ENCODE data around the gene CCDC183.

DNA sequence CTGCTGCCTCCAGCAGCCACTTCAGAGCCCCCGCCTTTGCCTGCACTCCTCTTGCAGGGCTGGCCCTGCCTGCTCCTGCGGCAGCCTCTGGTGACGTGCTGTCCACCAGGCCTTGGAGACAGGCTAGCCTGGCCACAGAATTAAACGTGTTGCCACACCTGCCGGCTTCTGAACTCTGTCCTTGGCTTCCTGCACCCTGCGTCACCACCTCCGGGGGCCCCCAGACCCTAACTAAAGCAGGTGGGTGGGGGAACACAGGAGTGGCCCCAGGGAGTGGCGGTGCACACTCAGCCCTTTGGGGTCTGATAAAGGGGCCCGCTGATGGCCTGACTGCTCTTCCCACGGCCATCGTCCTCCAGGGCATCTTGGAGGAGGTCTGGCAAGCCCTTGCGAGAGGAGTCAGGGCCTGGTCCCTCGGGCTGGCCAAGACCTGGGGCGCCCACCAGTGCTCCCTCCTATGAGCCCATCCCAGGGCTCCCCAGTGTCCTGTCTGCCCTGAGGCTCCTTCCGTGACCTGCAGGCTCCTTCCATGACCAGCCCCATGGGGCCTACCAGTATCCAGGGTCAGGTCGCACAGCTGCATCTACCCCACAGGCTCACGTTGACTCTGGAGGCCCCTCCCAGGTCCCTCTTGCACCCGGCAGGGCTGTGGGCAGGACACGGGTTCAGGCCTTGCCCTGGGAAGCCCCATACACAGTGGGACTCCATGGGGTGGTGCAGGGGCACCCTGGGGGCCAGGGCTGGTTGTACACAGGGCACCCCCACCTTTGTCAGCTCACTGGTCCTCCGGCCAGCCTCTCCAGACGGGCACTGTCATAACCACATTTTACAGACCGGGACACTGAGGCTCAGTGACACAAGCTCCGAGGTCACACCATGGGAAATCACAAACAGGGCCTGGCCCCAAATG lies 55.0 kb downstream of the CCDC183 start:
- TF ChIP-seq, protein P1, sequence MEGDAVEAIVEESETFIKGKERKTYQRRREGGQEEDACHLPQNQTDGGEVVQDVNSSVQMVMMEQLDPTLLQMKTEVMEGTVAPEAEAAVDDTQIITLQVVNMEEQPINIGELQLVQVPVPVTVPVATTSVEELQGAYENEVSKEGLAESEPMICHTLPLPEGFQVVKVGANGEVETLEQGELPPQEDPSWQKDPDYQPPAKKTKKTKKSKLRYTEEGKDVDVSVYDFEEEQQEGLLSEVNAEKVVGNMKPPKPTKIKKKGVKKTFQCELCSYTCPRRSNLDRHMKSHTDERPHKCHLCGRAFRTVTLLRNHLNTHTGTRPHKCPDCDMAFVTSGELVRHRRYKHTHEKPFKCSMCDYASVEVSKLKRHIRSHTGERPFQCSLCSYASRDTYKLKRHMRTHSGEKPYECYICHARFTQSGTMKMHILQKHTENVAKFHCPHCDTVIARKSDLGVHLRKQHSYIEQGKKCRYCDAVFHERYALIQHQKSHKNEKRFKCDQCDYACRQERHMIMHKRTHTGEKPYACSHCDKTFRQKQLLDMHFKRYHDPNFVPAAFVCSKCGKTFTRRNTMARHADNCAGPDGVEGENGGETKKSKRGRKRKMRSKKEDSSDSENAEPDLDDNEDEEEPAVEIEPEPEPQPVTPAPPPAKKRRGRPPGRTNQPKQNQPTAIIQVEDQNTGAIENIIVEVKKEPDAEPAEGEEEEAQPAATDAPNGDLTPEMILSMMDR (IDR thresholded peaks at IDR 0.05), result no peak
- TF ChIP-seq EP300 (IDR thresholded peaks at IDR 0.05), result no peak
- TF ChIP-seq POLR2A (IDR thresholded peaks at IDR 0.05), result no peak
- no peak for TF ChIP-seq POLR2AphosphoS5 (IDR thresholded peaks at IDR 0.05)

Measured in suprapubic skin (tissue), 4 donors.